Inflammatory macrophage treated with lipopolysaccharide for 4 hours (primary cell): ENCODE measurements around the gene MPG.
"Not testable (repeated sequence)": the region's sequence is repeated elsewhere in the genome, so short reads cannot be mapped to it uniquely, and the experiment has no call there.

ENCODE experiments used
- DNase-seq: peaks from one replicate; pipeline ENCODE4 v3.0.0-alpha.2; 2020

The MPG gene

DNA sequence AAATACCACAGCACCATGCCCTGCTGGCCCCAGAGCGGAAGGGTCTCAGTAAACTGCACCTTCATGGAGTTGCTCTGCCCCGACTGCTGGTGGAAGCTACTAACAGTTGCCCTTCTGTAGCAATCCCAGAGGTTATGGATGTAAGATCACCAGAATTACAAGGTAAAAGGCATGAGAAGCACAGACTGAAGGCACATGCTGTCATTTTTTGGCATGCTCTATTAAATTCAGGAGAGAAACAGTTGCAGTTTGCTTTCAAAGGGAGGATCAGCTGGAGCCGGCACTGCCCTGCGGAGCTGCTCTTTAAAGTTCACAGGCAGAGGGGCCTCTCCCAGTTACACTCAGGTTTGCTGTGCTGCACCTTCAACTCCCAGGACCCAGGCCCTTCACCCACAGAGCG is 41.3 kb downstream of the MPG start:
- no peak for DNase-seq

DNA sequence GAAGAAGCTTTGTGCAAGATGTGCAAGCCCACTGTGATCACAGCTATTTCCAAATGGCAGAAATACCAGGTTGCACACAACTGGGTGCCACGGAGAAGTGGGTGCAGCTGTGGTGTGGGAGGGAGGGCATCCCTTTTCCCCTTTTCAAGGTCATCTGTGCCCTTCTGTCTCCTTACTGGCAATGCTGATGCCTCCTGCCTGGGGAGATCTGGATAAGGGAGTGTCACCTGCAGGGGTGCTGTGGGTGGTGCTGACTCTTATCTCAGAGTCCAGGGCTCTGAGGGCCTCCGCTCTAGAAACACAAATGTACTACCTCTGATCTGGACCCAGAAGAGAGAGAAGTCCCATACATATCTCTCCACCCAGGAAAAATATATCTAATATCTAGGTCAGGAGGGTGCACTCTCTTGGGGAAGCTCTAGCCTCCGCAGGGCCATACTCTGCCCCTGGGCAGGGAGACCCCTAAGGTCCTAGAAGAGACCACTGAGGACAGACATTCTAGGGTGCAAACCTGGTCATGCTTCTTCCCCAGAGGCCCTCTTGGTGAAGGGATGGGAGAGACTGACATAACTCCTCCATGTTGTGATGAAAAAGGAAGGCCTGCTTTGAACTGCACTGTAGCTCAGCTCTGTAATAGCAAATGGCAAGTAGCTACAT is 41.9 kb downstream of the MPG start:
- no peak for DNase-seq

DNA sequence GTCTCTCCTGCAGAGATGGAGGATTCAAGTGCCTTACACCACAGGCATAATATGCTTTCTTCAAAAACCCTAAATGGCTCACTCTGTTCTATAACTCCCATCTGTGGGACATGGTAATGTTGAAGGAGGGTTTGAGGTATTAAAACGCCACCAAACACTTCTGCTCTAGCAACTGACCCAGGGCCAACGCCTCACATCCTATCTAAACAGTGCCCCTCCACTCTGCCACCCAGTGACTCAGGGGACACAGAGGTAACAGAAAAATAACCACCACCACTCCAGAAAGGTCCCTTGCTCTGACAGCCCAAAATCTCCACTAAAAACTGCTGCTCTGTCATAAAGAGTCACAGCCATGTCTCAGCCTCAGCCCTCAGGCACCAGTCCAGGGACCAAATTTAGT is 42.7 kb downstream of the MPG start:
- no peak for DNase-seq

DNA sequence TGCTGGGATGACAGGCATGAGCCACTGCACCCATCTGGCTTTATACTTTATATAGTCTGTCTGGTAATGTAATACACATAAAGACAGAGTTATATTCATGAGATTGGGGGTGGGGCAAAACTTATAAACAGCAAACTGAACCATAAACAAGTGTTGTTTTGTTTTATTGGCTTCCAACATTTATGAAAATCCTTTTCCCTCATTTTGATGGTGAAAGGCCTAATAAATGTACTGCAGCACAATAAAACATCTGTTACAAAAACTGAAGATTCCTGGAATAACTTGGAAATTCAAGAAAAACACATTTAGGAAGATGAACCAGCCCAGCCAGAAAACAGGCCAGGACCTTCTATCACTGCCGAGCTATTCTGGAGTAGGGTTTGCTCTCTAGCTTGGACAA is 44.3 kb downstream of the MPG start:
- no peak for DNase-seq

DNA sequence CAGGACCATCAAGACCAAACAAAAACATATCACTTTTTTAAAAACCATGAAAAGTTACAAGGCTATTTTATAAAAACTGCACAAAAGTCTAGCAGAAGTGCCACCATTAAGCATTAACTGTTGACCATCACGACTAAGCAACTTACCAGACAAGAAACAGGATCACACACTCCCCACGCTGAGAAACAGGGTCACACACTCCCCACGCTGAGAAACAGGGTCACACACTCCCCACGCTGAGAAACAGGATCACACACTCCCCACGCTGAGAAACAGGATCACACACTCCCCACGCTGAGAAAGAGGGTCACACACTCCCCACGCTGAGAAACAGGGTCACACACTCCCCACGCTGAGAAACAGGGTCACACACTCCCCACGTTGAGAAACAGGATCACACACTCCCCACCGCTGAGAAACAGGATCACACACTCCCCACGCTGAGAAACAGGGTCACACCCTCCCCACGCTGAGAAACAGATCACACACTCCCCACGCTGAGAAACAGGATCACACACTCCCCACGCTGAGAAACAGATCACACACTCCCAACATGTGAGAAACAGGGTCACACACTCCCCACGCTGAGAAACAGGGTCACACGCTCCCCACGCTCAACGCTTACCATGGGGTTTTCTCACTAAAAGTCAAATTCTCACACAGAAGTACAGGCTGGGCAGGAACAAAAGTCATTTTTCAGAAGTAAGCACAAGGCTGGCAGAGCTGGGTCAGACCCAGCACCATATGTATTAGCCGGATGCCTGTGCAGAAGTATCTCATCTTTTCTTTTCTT is 45.7 kb downstream of the MPG start:
- DNase-seq = not testable (repeated sequence)

DNA sequence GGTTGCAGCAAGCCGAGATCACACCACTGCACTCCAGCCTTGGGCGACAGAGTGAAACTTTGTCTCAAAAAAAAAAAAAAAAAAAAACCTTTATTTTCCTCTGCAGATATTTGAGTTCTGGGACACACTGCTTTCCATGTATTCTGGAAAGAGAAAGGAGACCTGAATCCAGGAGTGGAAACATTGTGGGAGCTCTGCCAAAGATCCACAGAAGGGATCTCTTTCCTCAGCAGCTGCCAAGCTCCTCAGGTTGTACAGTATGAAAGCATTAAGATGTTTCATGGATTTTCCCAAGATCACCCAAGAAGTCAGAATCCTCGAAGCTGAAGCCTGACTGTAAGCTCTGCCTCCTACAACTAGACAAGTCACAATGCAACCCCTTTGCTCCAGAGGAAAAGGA is 47.0 kb downstream of the MPG start:
- DNase-seq = no peak

DNA sequence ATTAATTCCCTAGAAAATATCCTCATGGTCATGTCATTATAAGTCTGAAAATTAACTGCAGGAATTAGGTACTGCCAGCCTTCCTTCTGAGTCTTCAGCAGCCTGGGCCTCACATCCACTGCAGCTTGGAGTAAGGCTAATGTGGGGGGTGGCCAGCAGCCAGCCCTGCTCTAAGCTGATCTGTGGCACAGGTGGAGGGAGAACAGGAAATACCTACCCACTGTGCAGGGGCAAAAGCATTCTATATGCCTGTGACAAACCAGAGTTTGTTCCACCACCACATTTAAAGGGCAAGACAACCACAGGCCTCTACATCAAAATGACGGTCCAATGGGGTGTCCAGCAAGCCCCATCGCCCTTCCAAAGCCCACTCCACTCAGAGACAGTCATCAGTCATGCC is 51.0 kb downstream of the MPG start:
- DNase-seq = no peak

DNA sequence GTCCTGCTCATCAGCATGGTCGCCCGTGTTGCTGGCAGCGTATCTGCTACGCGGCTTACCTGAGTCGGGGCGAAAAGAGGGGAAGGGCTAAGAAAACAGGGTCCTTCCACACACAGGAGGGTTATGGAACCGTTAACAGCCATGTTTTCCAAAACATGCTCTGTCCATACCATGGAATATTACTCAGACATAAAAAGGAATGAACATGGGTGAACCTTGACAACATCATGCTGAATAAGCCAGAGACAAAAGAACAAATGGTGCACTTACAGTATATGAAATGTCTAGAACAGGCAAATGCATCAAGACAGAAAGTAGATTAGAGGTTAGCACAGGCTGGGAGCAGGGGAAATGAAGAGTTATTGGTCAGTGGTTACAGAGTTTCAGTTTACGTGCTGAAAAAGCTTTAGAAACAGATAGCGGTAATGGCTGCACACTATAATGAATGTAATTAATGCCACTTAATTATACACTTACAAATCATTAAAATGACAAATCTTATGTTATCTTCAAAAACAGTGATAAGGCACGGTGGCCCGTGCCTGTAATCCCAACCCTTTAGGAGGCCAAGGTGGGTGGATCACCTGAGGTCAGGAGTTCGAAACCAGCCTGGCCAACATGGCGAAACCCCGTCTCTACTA is 52.6 kb downstream of the MPG start:
- no peak for DNase-seq

DNA sequence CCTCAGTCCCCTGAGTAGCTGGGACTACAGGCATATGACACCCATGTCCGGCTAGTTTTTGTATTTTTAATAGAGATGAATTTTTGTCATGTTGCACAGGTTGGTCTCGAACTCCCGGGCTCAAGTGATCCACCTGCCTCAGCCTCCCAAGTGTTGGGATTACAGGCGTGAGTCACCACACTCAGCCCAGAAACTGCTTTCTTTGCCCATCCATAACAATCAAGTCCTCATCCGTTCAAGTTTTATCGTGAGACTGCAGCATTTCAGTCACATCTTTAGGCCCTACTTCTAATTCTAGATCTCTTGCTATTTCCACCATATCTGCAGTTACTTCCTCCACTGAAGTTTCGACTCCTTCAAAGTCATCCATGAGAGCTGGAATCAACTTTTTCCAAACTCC is 54.1 kb downstream of the MPG start:
- DNase-seq = no peak

DNA sequence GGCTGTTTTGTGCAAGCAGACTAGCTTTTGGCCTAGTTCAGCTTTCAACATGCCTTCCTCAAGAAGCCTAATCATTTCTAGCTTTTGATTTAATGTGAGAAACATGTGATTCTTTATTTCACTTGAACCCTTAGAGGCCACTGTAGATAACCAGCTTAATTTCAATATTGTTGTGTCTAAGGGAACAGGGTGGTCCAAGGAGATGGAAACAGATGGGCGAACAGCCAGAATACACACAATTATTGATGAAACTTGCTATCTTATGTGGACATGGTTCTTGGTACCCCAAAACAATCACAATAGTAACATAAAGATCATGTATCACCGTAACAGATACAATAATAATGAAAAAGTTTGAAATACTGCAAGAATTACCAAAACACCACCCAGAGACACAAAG is 55.7 kb downstream of the MPG start:
- no peak for DNase-seq
